LNCaP clone FGC (cell line): Measurements from ENCODE around the gene GPC3.
A peak's percentile ranks its signal among the peaks of the same experiment; 100 is the strongest.

ENCODE experiments used
- DNase-seq: peaks from one replicate; pipeline ENCODE4 v3.0.0-alpha.2; 2011; ENCODE audit warnings: low read depth
- H3K4me3 ChIP-seq: 2 replicates; pipeline ENCODE4 v1.5.1; 2011; ENCODE audit warnings: mild to moderate bottlenecking, low read depth, low read length, control low read depth
- CTCF ChIP-seq: IDR thresholded peaks from 2 replicates; pipeline ENCODE4 v1.5.1; 2012; ENCODE audit warnings: mild to moderate bottlenecking; ENCODE audit not compliant: control insufficient read depth, insufficient read depth; ENCODE audit errors: extremely low read depth

The GPC3 gene

GRCh38 chrX:133985164-133985966, at the start of gene GPC3:
TSS of gene GPC3 (minus strand) at chrX:133985594.
- no peak for TF ChIP-seq CTCF
- H3K4me3 ChIP-seq = peak within 1 kb of the TSS; percentile 44
- no peak for DNase-seq

- no peak overlapping the region for H3K4me3 ChIP-seq
- no peak for TF ChIP-seq CTCF
- no peak for DNase-seq
These were observed 47.0 kb upstream of the GPC3 start for GRCh38 chrX:134032441-134032840.

GRCh38 chrX:134026565-134027311, 41.3 kb upstream of the GPC3 start:
- no peak overlapping the region for H3K4me3 ChIP-seq
- no peak for DNase-seq
- peak; percentile 62 for TF ChIP-seq CTCF

GRCh38 chrX:134025986-134026545, 40.7 kb upstream of the GPC3 start:
- no peak for DNase-seq
- H3K4me3 ChIP-seq = no peak overlapping the region
- no peak for TF ChIP-seq CTCF

GRCh38 chrX:134024686-134025377, 39.4 kb upstream of the GPC3 start:
- no peak for DNase-seq
- no peak for TF ChIP-seq CTCF
- no peak overlapping the region for H3K4me3 ChIP-seq

GRCh38 chrX:134023851-134024281, 38.5 kb upstream of the GPC3 start:
- H3K4me3 ChIP-seq = no peak overlapping the region
- DNase-seq = no peak
- no peak for TF ChIP-seq CTCF
